GM23338 (cell line): ENCODE data around the gene ATP6V0C. TPM values are rescaled to one million over a fixed set of nuclear protein-coding genes. Genes with fewer than 3 reads are reported as not detected.

Experiments used
- ATAC-seq: fragments of 200-7000 bp; cut with Tn5 transposase; 3 replicates; pipeline ENCODE4 v1.9.1; 2020
- DNase-seq: peaks from one replicate; pipeline ENCODE4 v3.0.0-alpha.2; 2015; ENCODE audit warnings: low spot score
- H2AFZ ChIP-seq: fragments of 200-600 bp; sonication (generic); 2 replicates; pipeline ENCODE4 v1.8.0; 2016; ENCODE audit warnings: antibody characterized with exemption, mild to moderate bottlenecking, moderate library complexity
- H3F3A ChIP-seq: fragments of 200-600 bp; sonication (generic); replicated peaks from 2 replicates; pipeline ENCODE4 v1.8.0; 2017; ENCODE audit warnings: antibody characterized with exemption, mixed run types, low read depth
- H3K27ac ChIP-seq: fragments of 200-600 bp; sonication (generic); 2 replicates; pipeline ENCODE4 v1.6.1; 2016; ENCODE audit warnings: low read depth
- H3K27me3 ChIP-seq: fragments of 200-600 bp; sonication (generic); 2 replicates; pipeline ENCODE4 v1.8.0; 2016; ENCODE audit warnings: mild to moderate bottlenecking, mixed run types, moderate library complexity; ENCODE audit not compliant: insufficient read depth
- H3K36me3 ChIP-seq: fragments of 200-600 bp; sonication (generic); 2 replicates; pipeline ENCODE4 v1.8.0; 2016; ENCODE audit warnings: mild to moderate bottlenecking; ENCODE audit not compliant: insufficient read depth
- H3K4me1 ChIP-seq: fragments of 200-600 bp; sonication (generic); 2 replicates; pipeline ENCODE4 v1.8.0; 2016; ENCODE audit warnings: mild to moderate bottlenecking, moderate library complexity; ENCODE audit not compliant: insufficient read depth
- H3K4me2 ChIP-seq: fragments of 200-600 bp; sonication (generic); 2 replicates; pipeline ENCODE4 v1.7.1; 2017; ENCODE audit warnings: mixed run types
- H3K4me3 ChIP-seq: fragments of 200-600 bp; sonication (generic); 2 replicates; pipeline ENCODE4 v1.6.1; 2016; ENCODE audit warnings: mixed run types
- H3K79me2 ChIP-seq: fragments of 200-600 bp; sonication (generic); replicated peaks from 2 replicates; pipeline ENCODE4 v1.8.0; 2017; ENCODE audit warnings: mild to moderate bottlenecking; ENCODE audit not compliant: insufficient read depth
- H3K9me2 ChIP-seq: fragments of 200-600 bp; sonication (generic); 2 replicates; pipeline ENCODE4 v1.8.0; 2017; ENCODE audit not compliant: insufficient read depth
- H4K20me1 ChIP-seq: fragments of 200-600 bp; sonication (generic); replicated peaks from 2 replicates; pipeline ENCODE4 v1.8.0; 2017; ENCODE audit warnings: mild to moderate bottlenecking; ENCODE audit not compliant: insufficient read depth
- H3K27ac Mint-ChIP-seq: 2 replicates; pipeline ENCODE4 v1.8.0; 2020; ENCODE audit warnings: inconsistent platforms, mild to moderate bottlenecking, moderate library complexity, mixed read lengths
- H3K27me3 Mint-ChIP-seq: 3 replicates; pipeline ENCODE4 v1.8.0; 2022; ENCODE audit warnings: low read depth, mild to moderate bottlenecking, moderate library complexity, mixed read lengths, inconsistent platforms; ENCODE audit not compliant: insufficient read depth, poor library complexity
- H3K36me3 Mint-ChIP-seq: 3 replicates; pipeline ENCODE4 v1.8.0; 2021; ENCODE audit warnings: low read depth, mild to moderate bottlenecking, inconsistent platforms, moderate library complexity, mixed read lengths
- H3K4me1 Mint-ChIP-seq: 3 replicates; pipeline ENCODE4 v1.8.0; 2020; ENCODE audit warnings: mild to moderate bottlenecking, inconsistent platforms, mixed read lengths
- H3K4me3 Mint-ChIP-seq: 3 replicates; pipeline ENCODE4 v1.8.0; 2021; ENCODE audit warnings: moderate library complexity, mild to moderate bottlenecking, inconsistent platforms, mixed read lengths
- H3K9me3 Mint-ChIP-seq: 3 replicates; pipeline ENCODE4 v1.8.0; 2020; ENCODE audit warnings: moderate library complexity, mild to moderate bottlenecking, inconsistent platforms, mixed read lengths
- CREB1 ChIP-seq: fragments of 250-450 bp; sonication (Bioruptor Pico); IDR thresholded peaks from 2 replicates; pipeline ENCODE4 v1.5.0; 2020; ENCODE audit warnings: low read depth, mild to moderate bottlenecking, moderate library complexity
- ETS1 ChIP-seq: IDR thresholded peaks from 2 replicates; pipeline ENCODE4 v1.6.1; 2016; ENCODE audit warnings: antibody characterized with exemption
- EZH2 ChIP-seq: fragments of 200-600 bp; sonication (generic); IDR thresholded peaks from one replicate; pipeline ENCODE4 v1.8.0; 2017; ENCODE audit warnings: antibody characterized with exemption, mild to moderate bottlenecking, low read depth; ENCODE audit not compliant: unreplicated experiment
- EZH2phosphoT487 ChIP-seq: fragments of 200-600 bp; sonication (generic); IDR thresholded peaks from one replicate; pipeline ENCODE4 v1.8.1; 2018; ENCODE audit warnings: antibody characterized with exemption; ENCODE audit not compliant: unreplicated experiment
- JUNB ChIP-seq: IDR thresholded peaks from one replicate; pipeline ENCODE4 v1.6.1; 2016; ENCODE audit warnings: antibody characterized with exemption; ENCODE audit not compliant: unreplicated experiment
- NANOG ChIP-seq: IDR thresholded peaks from 2 replicates; pipeline ENCODE4 v1.6.1; 2016; ENCODE audit warnings: antibody characterized with exemption, borderline replicate concordance
- POLR2AphosphoS5 ChIP-seq: IDR thresholded peaks from 2 replicates; pipeline ENCODE4 v1.6.1; 2016; ENCODE audit warnings: antibody characterized with exemption, low read depth
- STAT1 ChIP-seq: IDR thresholded peaks from one replicate; pipeline ENCODE4 v1.6.1; 2016; ENCODE audit warnings: antibody characterized with exemption; ENCODE audit not compliant: unreplicated experiment
- ZNF114 ChIP-seq: fragments of 250-450 bp; sonication (Bioruptor Pico); IDR thresholded peaks from 2 replicates; pipeline ENCODE4 v1.5.0; 2020; ENCODE audit warnings: mild to moderate bottlenecking, moderate library complexity
- ZNF331 ChIP-seq: fragments of 250-450 bp; sonication (Bioruptor Pico); IDR thresholded peaks from 2 replicates; pipeline ENCODE4 v1.5.0; 2020; ENCODE audit warnings: low read depth, mild to moderate bottlenecking, moderate library complexity
- ZNF462 ChIP-seq: fragments of 250-450 bp; sonication (Bioruptor Pico); IDR thresholded peaks from 2 replicates; pipeline ENCODE4 v1.5.0; 2020; ENCODE audit warnings: mild to moderate bottlenecking, moderate library complexity
- polyA plus RNA-seq: library from polyadenylated mRNA; unstranded; fragments of >200 nt; fragmentation: Nextera tagmentation; extraction: Ambion mirVana; gene quantifications from 2 replicates; pipeline ENCODE4 v1.2.1, GENCODE V29; 2016
- total RNA-seq: library from RNA; depleted of rRNA; stranded (reverse); fragments of >200 nt; shearing (Covaris generic); gene quantifications from 2 replicates; pipeline ENCODE4 v1.2.3, GENCODE V29; 2014
- TF ChIP-seq, protein P1 (sequence below), 2 experiments: fragments of 200-600 bp in 1 of 2; sonication (generic) in 1 of 2; conservative IDR thresholded peaks; 2 replicates each; pipeline versions ENCODE4 v1.5.1 to v1.6.1; 2016 to 2017; ENCODE audit warnings: antibody characterized with exemption in 2 of 2, low read depth in 2 of 2, mild to moderate bottlenecking in 2 of 2, moderate library complexity in 1 of 2

The ATP6V0C gene
- total and polyA plus RNA-seq, 2 experiments from 2014 or later, result 98.2 to 162 TPM

DNA sequence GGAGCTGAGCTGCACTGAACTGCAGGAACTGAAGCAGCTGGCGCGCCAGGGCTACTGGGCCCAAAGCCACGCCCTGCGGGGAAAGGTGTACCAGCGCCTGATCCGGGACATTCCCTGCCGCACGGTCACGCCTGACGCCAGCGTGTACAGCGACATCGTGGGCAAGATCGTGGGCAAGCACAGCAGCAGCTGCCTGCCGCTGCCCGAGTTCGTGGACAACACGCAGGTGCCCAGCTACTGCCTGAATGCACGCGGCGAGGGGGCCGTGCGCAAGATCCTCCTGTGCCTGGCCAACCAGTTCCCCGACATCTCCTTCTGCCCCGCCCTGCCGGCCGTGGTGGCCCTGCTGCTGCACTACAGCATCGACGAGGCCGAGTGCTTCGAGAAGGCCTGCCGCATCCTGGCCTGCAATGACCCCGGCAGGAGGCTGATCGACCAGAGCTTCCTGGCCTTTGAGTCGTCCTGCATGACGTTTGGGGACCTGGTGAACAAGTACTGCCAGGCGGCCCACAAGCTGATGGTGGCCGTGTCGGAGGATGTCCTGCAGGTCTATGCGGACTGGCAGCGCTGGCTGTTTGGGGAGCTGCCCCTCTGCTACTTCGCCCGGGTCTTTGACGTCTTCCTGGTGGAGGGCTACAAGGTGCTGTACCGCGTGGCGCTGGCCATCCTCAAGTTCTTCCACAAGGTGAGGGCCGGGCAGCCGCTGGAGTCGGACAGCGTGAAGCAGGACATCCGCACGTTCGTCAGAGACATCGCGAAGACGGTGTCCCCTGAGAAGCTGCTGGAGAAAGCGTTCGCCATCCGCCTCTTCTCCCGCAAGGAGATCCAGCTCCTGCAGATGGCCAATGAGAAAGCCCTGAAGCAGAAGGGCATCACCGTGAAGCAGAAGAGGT, 17.3 kb upstream of the ATP6V0C start (continued):
- no peak for TF ChIP-seq ZNF462
- no peak for TF ChIP-seq ZNF114 (CRISPR knock-in tag)
- TF ChIP-seq POLR2AphosphoS5, result no peak

DNA sequence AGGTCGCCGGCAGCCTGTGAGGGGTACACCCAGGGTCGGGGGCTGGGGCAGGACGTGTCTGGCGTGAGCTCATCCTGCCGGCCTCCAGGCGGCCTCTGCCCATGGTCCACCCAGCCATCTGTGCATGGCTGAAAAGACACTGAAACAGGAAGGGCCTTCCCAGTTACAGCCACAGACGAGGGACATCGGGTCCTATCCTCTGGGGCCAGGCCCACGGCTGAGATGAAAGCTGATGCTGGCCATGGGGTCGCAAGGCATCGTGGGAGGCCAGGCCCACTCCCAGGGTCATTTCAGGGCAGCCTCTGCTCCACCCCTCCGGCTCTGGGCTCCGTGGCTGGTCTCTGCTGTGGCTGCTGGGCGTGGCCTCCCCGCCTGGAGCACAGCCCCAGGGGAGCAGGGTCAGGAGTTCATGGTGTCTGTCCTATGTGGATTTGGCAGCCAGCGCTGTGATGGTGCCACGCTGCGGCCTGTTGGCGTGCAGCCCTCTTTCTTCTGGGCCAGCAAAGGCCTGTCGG, 16.6 kb upstream of the ATP6V0C start:
- Histone ChIP-seq H3K4me3 (no peak overlapping the region), H3K79me2 (no peaks in the 10 kb centered on the region), H3K27me3 (no peaks in the 10 kb centered on the region), H3K9me2 (no peaks in the 10 kb centered on the region), H3K36me3 (no peaks in the 10 kb centered on the region), H3K4me1 (peaks cover 7% of the 10 kb centered on the region; the same call in 1 of the 2 replicates), H3K4me2 (no peak overlapping the region), H4K20me1 (no peaks in the 10 kb centered on the region; the same call in 1 of the 2 replicates), H3K27ac (no peak overlapping the region), H2AFZ (no peak overlapping the region), H3F3A (no peaks in the 10 kb centered on the region)
- Mint-ChIP-seq H3K27ac (no peak overlapping the region), H3K4me3 (no peak overlapping the region), H3K27me3 (no peaks in the 10 kb centered on the region), H3K36me3 (peaks cover 8% of the 10 kb centered on the region; the same call in 2 of the 3 replicates), H3K4me1 (peaks cover 5% of the 10 kb centered on the region; the same call in 2 of the 3 replicates), H3K9me3 (no peaks in the 10 kb centered on the region)
- no peak for DNase-seq
- no peak for ATAC-seq
- TF ChIP-seq CREB1 (CRISPR knock-in tag) (no peak), ETS1 (no peak), ZNF114 (CRISPR knock-in tag) (no peak), POLR2AphosphoS5 (no peak), ZNF331 (no peak), JUNB (no peak), EZH2 (no peak), EZH2phosphoT487 (no peak), NANOG (no peak), STAT1 (no peak)
- TF ChIP-seq, protein P1, sequence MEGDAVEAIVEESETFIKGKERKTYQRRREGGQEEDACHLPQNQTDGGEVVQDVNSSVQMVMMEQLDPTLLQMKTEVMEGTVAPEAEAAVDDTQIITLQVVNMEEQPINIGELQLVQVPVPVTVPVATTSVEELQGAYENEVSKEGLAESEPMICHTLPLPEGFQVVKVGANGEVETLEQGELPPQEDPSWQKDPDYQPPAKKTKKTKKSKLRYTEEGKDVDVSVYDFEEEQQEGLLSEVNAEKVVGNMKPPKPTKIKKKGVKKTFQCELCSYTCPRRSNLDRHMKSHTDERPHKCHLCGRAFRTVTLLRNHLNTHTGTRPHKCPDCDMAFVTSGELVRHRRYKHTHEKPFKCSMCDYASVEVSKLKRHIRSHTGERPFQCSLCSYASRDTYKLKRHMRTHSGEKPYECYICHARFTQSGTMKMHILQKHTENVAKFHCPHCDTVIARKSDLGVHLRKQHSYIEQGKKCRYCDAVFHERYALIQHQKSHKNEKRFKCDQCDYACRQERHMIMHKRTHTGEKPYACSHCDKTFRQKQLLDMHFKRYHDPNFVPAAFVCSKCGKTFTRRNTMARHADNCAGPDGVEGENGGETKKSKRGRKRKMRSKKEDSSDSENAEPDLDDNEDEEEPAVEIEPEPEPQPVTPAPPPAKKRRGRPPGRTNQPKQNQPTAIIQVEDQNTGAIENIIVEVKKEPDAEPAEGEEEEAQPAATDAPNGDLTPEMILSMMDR (conservative IDR thresholded peaks at IDR 0.05; ENCODE audit: low read depth in 2 of 2), result no peak
